Nucleus accumbens (tissue), 56 donors: ENCODE results near the gene CITED2.
A peak's percentile ranks its signal among the peaks of the same experiment; 100 is the strongest.

Experiments used
- DNase-seq, 56 donors: peaks; one replicate each; lab custom pipeline; 2025; lab: John Stamatoyannopoulos, UW

Gene CITED2

DNA sequence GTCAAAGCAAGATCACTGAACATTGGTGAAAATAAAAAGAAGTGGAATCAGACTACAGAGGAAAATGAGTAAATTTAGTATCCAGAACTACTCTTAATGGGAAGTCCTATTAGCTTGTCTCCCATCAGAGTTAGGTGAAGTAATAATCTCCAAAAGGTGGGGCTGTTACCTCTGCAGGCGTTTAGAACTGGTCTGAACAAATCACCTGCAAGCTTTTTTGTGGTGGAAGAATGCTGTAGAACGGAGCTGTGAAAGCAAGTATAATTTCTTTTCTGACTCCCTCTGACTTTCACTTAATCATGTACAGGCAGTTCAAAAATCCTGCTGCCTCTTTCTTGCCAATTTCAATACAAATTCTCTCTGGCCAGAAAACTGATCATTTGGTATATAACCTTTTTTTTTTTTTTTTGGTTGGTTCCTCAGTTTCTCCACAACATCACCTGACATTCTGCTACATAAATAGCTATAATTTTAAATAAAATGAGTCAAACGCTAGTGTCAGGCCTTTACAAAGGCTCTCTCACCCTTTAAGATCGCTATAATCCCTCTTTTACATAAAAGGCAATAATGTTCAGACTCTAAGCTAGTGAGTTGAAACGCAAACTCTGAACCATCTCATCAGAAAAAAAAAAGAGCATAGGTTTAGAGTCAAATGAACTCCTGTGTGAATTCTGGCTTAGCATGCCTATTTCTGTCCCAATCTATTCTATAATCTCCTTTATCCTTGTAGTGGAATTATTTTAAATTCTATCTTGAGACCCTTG is 38.8 kb downstream of the CITED2 start:
- no peak for DNase-seq

DNA sequence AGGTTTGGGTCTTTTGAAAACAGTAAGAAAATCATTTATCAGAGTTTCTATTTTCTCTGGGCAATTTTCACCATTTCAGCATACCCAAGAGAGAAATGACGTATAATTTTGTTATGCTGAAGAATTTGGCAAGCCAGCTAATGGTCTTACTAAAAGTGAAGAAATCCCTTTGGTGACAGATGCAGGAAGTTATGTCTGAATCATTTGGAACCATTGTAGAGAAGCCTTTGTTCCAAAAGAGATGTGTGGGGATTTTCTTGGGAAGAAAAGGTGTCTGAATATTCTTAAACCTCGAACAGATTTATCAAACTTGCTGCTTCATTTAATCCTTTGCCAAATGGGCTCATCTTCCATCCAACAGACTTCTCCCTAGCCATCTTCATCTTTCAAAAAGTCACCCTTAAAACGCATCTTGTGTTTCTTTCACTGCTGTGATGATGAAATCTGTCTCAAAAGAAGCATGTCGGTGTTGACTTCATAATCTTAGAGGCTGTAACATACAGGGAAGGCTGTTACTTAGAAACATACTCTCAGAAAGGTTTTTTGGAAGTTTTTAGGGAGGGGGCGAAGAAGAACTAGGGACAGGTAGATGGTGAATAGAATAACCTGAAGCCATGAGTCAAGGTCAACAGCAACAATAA is 39.5 kb downstream of the CITED2 start:
- no peak for DNase-seq

DNA sequence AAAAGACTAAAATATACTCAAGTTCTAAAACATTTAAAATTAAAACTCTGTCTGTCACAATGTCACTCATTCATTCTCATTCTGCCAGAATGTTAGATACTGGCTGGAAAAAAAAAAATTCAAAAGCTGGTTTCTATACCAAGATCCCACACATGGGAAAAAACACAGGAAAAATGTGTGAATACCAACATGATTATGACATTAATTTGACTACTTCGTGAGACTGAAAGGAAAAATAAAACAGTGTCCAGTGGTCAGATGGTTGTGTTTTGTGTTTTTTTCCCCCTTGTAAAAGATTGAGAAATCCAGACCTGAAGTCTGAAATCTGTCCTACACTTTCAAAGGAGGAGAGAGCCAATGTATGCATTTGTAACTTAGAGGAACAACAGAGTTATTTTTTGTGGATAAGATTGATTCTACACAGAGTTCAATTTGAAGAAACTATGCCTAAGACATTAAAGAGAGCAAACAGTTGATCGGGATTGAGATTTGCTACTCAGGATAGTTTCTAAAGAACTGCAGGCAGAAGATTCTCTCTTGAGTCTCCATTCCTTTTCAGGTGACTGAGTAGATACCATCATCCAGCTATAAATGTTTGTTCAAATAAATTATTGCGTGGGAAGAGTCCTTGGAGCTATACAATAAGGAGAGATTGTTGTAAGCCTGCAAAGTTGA is 43.5 kb downstream of the CITED2 start:
- no peak for DNase-seq

- DNase-seq, result no peak
These were observed 44.1 kb downstream of the CITED2 start for GRCh38 chr6:139330306-139330705.

DNA sequence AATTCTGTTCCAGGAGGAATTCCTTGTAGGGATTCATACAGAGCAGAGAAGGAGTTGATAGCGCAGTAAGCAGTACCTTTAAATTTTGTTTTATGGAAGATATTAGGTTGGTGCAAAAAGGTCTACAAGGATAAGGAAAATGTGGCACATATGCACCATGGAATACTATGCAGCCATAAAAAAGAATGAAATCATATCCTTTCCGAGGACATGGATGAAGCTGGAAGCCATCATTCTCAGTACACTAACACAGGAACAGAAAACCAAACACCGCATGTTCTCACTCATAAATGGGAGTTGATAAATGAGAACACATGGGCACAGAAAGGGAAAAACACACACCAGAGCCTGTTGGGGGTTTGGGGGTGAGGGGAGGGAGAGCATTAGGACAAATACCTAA is 45.2 kb downstream of the CITED2 start:
- no peak for DNase-seq

DNA sequence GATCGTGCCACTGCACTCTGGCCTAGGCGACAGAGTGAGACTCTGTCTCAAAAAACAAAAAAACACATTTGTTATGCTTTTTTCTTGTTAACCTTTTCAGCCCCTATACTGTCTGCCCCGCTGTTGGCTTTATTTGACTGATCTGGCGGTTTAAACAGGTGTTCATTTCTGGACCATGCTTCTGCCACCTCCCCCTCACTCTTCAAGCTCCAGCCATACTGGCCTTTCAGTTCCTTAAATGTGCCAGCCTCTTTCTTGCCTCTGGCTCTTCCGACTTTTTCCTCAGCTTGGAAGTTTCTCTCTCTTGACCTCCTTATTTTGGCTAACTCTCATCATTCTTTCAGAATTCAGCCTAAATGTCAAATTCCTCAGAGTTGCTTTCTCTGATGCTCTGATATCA is 47.4 kb downstream of the CITED2 start:
- DNase-seq, result no peak

- no peak for DNase-seq
These were observed 48.8 kb downstream of the CITED2 start for GRCh38 chr6:139325686-139326085.

GRCh38 chr6:139325125-139325524 is 49.3 kb downstream of the CITED2 start:
- no peak for DNase-seq

- DNase-seq, result no peak
These were observed 50.2 kb downstream of the CITED2 start for GRCh38 chr6:139324301-139324555.

- DNase-seq, result peak in 31 of 56 donors; percentile 1 to 57 (median 12)
These were observed 50.7 kb downstream of the CITED2 start for GRCh38 chr6:139323511-139324300.
